Mesendoderm (in vitro differentiated cells): ENCODE results near the gene STXBP5L.
A peak's percentile ranks its signal among the peaks of the same experiment; 100 is the strongest.
"Not testable (repeated sequence)": the region's sequence is repeated elsewhere in the genome, so short reads cannot be mapped to it uniquely, and the experiment has no call there.

Experiments used
- DNase-seq: peaks from one replicate; pipeline ENCODE4 v3.0.0; 2013
- H2AK5ac ChIP-seq: 2 replicates; pipeline ENCODE4 v1.6.1; 2013; ENCODE audit warnings: low read length, inconsistent platforms
- H2BK120ac ChIP-seq: 2 replicates; pipeline ENCODE4 v1.6.1; 2013; ENCODE audit warnings: low read depth, mild to moderate bottlenecking, low read length, moderate library complexity, mixed read lengths
- H2BK15ac ChIP-seq: replicated peaks from 2 replicates; pipeline ENCODE4 v1.6.1; 2013; ENCODE audit warnings: low read depth, mild to moderate bottlenecking, moderate library complexity
- H2BK5ac ChIP-seq: 2 replicates; pipeline ENCODE4 v1.6.1; 2013; ENCODE audit warnings: low read length, inconsistent platforms
- H3K18ac ChIP-seq: 2 replicates; pipeline ENCODE4 v1.6.1; 2013; ENCODE audit warnings: mild to moderate bottlenecking, low read length, mixed read lengths
- H3K23ac ChIP-seq: one replicate; pipeline ENCODE4 v1.6.1; 2013; ENCODE audit warnings: low read length
- H3K27ac ChIP-seq: 2 replicates; pipeline ENCODE4 v1.5.1; 2013; ENCODE audit warnings: low read depth, mild to moderate bottlenecking, inconsistent platforms, low read length, moderate library complexity
- H3K27me3 ChIP-seq: 2 replicates; pipeline ENCODE4 v1.6.1; 2013; ENCODE audit warnings: low read length, control low read depth, mild to moderate bottlenecking, inconsistent platforms; ENCODE audit not compliant: insufficient read depth, poor library complexity
- H3K36me3 ChIP-seq: 2 replicates; pipeline ENCODE4 v1.6.1; 2013; ENCODE audit warnings: low read length, inconsistent platforms; ENCODE audit not compliant: control insufficient read depth, insufficient read depth
- H3K4ac ChIP-seq: one replicate; pipeline ENCODE4 v1.6.1; 2013; ENCODE audit warnings: low read depth, mild to moderate bottlenecking, low read length, moderate library complexity
- H3K4me1 ChIP-seq: 2 replicates; pipeline ENCODE4 v1.6.1; 2013; ENCODE audit warnings: low read depth, low read length, inconsistent platforms; ENCODE audit not compliant: control insufficient read depth
- H3K4me2 ChIP-seq: 2 replicates; pipeline ENCODE4 v1.6.1; 2013; ENCODE audit warnings: low read length
- H3K4me3 ChIP-seq: 2 replicates; pipeline ENCODE4 v1.5.1; 2013; ENCODE audit warnings: mild to moderate bottlenecking, low read length
- H3K56ac ChIP-seq: one replicate; pipeline ENCODE4 v1.6.1; 2013; ENCODE audit warnings: low read length
- H3K79me1 ChIP-seq: 2 replicates; pipeline ENCODE4 v1.6.1; 2013; ENCODE audit warnings: low read length, inconsistent platforms
- H3K79me2 ChIP-seq: 2 replicates; pipeline ENCODE4 v1.6.1; 2013; ENCODE audit warnings: mild to moderate bottlenecking, low read length; ENCODE audit not compliant: control insufficient read depth, insufficient read depth
- H3K9ac ChIP-seq: 2 replicates; pipeline ENCODE4 v1.6.1; 2013; ENCODE audit warnings: low read length, inconsistent platforms
- H4K5ac ChIP-seq: one replicate; pipeline ENCODE4 v1.6.1; 2013; ENCODE audit warnings: low read length
- H4K8ac ChIP-seq: one replicate; pipeline ENCODE4 v1.6.1; 2013; ENCODE audit warnings: low read depth, mild to moderate bottlenecking, control low read depth, low read length, moderate library complexity
- WGBS: extraction: QIAGEN DNeasy Blood & Tissue Kit; methylation state at CpG from one replicate; pipeline ENCODE4 v1.1.7; 2013; ENCODE audit warnings: low lambda C conversion rate, missing lambda C conversion rate; ENCODE audit not compliant: insufficient coverage; ENCODE audit errors: extremely low coverage; 5-methylcytosine and 5-hydroxymethylcytosine counted together

The STXBP5L gene

DNA sequence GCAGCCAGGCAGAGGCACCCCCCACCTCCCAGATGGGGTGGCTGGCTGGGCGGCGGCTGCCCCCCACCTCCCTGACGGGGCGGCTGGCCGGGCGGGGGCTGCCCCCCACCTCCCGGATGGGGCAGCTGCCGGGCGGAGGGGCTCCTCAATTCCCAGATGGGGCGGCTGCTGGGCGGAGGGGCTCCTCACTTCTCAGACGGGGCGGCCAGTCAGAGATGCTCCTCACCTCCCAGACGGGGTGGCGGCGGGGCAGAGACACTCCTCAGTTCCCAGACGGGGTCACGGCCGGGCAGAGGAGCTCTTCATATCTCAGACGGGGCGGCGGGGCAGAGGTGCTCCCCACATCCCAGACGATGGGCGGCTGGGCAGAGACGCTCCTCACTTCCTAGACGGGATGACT, 282.6 kb downstream of the STXBP5L start:
- H4K8ac ChIP-seq, H2BK15ac ChIP-seq, H3K9ac ChIP-seq, H3K4me1 ChIP-seq, H3K18ac ChIP-seq, H2AK5ac ChIP-seq, H3K4me2 ChIP-seq, DNase-seq, H3K79me1 ChIP-seq, H3K79me2 ChIP-seq, H3K27me3 ChIP-seq, H2BK120ac ChIP-seq, H3K23ac ChIP-seq, H3K56ac ChIP-seq, H4K5ac ChIP-seq, H3K4ac ChIP-seq, H3K36me3 ChIP-seq, H3K27ac ChIP-seq, H3K4me3 ChIP-seq, H2BK5ac ChIP-seq: not testable (repeated sequence)
- no CpG with 5 or more reads among the region's 26 CpGs for WGBS

DNA sequence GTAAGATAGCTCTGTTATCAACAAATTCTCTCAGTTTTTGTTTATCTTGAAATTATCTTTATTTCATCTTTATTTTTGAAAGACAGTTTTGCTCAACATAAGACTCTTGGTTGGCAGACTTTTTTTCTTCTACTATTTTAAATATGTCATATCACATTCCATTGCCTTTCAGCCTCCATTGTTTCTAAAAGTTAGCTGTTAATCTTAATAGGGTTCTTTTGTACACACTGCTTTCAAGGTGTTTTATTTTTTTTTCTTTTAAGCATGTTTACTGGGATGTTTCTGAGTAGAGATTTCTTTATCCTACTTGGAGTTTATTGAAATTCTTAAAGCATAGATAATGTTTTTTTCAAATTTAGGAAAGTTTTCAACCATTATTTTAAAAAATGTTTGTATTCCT, 294.6 kb downstream of the STXBP5L start:
- no peak overlapping the region for H2BK15ac ChIP-seq
- H3K18ac ChIP-seq: no peak overlapping the region
- H2BK5ac ChIP-seq: no peak overlapping the region
- no peak for DNase-seq
- H3K4me2 ChIP-seq: no peak overlapping the region
- no peaks in the 10 kb centered on the region for H3K36me3 ChIP-seq
- no peak overlapping the region for H3K4ac ChIP-seq
- H3K56ac ChIP-seq: no peak overlapping the region
- H2AK5ac ChIP-seq: no peak overlapping the region
- no peak overlapping the region for H3K23ac ChIP-seq
- H2BK120ac ChIP-seq: no peak overlapping the region
- H3K4me1 ChIP-seq: no peaks in the 10 kb centered on the region
- H3K79me2 ChIP-seq: no peaks in the 10 kb centered on the region
- no peak overlapping the region for H3K9ac ChIP-seq
- no peak overlapping the region for H3K27ac ChIP-seq
- H4K8ac ChIP-seq: no peak overlapping the region
- H3K27me3 ChIP-seq: no peaks in the 10 kb centered on the region
- no peaks in the 10 kb centered on the region for H3K79me1 ChIP-seq
- H3K4me3 ChIP-seq: no peak overlapping the region
- no peak overlapping the region for H4K5ac ChIP-seq

DNA sequence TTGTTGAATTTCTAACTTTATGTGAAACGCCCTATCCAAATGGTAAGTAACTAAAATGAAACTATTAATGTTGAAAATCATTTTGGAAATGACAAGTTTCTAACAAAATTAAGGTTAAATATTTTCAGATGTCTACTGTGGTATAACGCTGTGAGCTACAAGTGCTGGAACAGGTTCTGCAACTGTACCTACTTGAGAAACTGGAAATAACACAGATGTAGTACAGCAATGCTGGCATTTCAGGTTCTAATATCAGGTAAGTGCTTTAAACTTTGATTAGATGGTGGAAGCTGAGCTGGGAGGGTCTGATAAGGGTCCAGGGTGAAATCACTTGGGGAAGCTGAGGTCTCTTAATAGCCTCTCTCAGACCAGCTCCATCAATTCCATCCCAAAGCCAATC, 315.1 kb downstream of the STXBP5L start:
- H2BK15ac ChIP-seq: no peak overlapping the region
- no peaks in the 10 kb centered on the region for H3K36me3 ChIP-seq
- H3K4me2 ChIP-seq: no peak overlapping the region
- no peak overlapping the region for H3K18ac ChIP-seq
- H3K56ac ChIP-seq: no peak overlapping the region
- H3K79me1 ChIP-seq: no peaks in the 10 kb centered on the region
- H2AK5ac ChIP-seq: no peak overlapping the region
- H3K4me3 ChIP-seq: no peak overlapping the region
- DNase-seq: peak; percentile 5
- H4K5ac ChIP-seq: no peak overlapping the region
- no peak overlapping the region for H3K4ac ChIP-seq
- no peak overlapping the region for H4K8ac ChIP-seq
- H3K4me1 ChIP-seq: no peaks in the 10 kb centered on the region
- H3K27me3 ChIP-seq: no peaks in the 10 kb centered on the region
- H2BK5ac ChIP-seq: no peak overlapping the region
- no peaks in the 10 kb centered on the region for H3K79me2 ChIP-seq
- H3K27ac ChIP-seq: no peak overlapping the region
- H3K23ac ChIP-seq: no peak overlapping the region
- no CpG with 5 or more reads among the region's 2 CpGs for WGBS
- no peak overlapping the region for H3K9ac ChIP-seq
- H2BK120ac ChIP-seq: no peak overlapping the region

DNA sequence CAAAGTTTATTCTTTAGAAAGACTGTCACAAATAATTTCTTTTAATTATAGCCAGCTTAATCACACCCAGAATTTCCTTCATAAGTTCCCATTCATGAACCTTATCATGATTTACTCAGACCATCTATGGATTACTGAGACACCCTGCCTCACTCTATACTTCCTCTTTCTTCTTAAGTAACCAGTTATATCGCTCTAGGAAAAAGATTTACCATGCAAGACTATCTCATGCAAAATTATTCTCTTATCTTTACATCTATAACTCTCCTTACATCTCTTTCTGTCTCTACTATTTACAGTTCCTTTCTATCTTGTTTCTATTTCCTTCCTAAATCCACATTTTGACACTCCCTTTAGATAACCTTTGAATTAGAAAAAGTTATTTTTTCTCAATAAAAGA, 321.0 kb downstream of the STXBP5L start:
- H4K8ac ChIP-seq: no peak overlapping the region
- H2BK15ac ChIP-seq: no peak overlapping the region
- H4K5ac ChIP-seq: no peak overlapping the region
- no peak overlapping the region for H3K56ac ChIP-seq
- H3K79me2 ChIP-seq: no peaks in the 10 kb centered on the region
- no peak overlapping the region for H3K9ac ChIP-seq
- no peaks in the 10 kb centered on the region for H3K27me3 ChIP-seq
- H2BK5ac ChIP-seq: no peak overlapping the region
- no peak overlapping the region for H3K4ac ChIP-seq
- H3K4me3 ChIP-seq: no peak overlapping the region
- H3K4me2 ChIP-seq: no peak overlapping the region
- H3K4me1 ChIP-seq: no peaks in the 10 kb centered on the region
- H3K36me3 ChIP-seq: no peaks in the 10 kb centered on the region
- no peak overlapping the region for H3K27ac ChIP-seq
- no peaks in the 10 kb centered on the region for H3K79me1 ChIP-seq
- WGBS: no CpG with 5 or more reads among the region's 1 CpG
- no peak overlapping the region for H3K18ac ChIP-seq
- H2BK120ac ChIP-seq: no peak overlapping the region
- H3K23ac ChIP-seq: no peak overlapping the region
- no peak overlapping the region for H2AK5ac ChIP-seq
- no peak for DNase-seq

DNA sequence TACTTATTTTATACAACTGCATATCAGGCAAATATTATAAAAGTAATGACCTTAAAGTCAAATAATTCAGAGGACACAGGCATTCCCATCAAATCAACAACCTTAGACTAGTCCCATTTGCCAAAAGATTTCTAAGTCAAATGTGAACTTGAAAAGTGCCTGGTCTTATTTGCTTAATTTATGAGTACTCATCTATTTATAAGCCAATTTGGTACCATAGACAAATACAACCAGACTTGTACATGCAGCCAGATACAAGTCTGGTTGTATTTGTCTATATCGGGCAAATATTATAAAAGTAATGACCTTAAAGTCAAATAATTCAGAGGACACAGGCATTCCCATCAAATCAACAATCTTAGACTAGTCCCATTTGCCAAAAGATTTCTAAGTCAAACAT, 322.2 kb downstream of the STXBP5L start:
- H3K18ac ChIP-seq, H3K27me3 ChIP-seq, H3K4ac ChIP-seq, H2BK120ac ChIP-seq, DNase-seq, H3K23ac ChIP-seq, H3K4me2 ChIP-seq, H3K27ac ChIP-seq, H4K8ac ChIP-seq, H3K56ac ChIP-seq, H2AK5ac ChIP-seq, H3K4me3 ChIP-seq, H2BK5ac ChIP-seq, H3K36me3 ChIP-seq, H3K9ac ChIP-seq, H3K79me2 ChIP-seq, H3K79me1 ChIP-seq, H3K4me1 ChIP-seq, H2BK15ac ChIP-seq, H4K5ac ChIP-seq: not testable (repeated sequence)
- no CpG with 5 or more reads among the region's 1 CpG for WGBS

DNA sequence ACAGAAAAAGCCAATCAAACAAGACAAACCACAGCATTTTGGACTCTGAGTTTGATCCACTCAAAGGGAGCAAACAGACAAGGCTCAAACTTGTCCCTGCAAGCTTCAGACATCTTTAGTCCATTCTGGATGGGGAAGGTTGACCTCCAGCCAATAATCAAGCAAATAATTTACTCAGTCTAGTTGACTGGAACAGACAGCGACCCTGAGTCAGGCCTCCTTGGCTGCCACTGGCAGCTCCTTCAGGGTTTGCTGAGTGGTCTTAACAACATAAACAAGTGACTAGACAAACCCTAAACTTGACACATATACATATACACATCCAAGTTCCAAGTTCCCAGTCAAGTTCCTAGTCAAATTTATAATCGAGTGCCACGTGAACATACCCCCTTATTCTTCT, 323.9 kb downstream of the STXBP5L start:
- Histone ChIP-seq H4K8ac (no peak overlapping the region), H3K79me2 (no peaks in the 10 kb centered on the region)

More for the DNA sequence above, 323.9 kb downstream of the STXBP5L start:
- Histone ChIP-seq H3K79me1 (no peaks in the 10 kb centered on the region), H3K9ac (no peak overlapping the region), H3K36me3 (no peaks in the 10 kb centered on the region), H3K27ac (no peak overlapping the region), H4K5ac (no peak overlapping the region), H2AK5ac (no peak overlapping the region), H3K4me2 (no peak overlapping the region), H2BK120ac (no peak overlapping the region), H3K56ac (no peak overlapping the region), H3K4me3 (no peak overlapping the region), H3K27me3 (no peaks in the 10 kb centered on the region), H2BK5ac (no peak overlapping the region), H3K4me1 (no peaks in the 10 kb centered on the region), H3K4ac (no peak overlapping the region), H3K23ac (no peak overlapping the region), H3K18ac (no peak overlapping the region), H2BK15ac (no peak overlapping the region)
- no CpG with 5 or more reads among the region's 3 CpGs for WGBS
- DNase-seq: no peak
